Activated T-cell treated with anti-CD3 and anti-CD28 coated beads, Interleukin-2, amount 50 U/mL, for 48 hours (primary cell): ENCODE measurements around the gene DNAJB2.

Source experiments
- DNase-seq, 2 experiments: peaks; one replicate each; pipeline ENCODE4 v3.0.0-alpha.2; 2020

Gene DNAJB2

GRCh38 chr2:219279151-219279915 lies at the start of gene DNAJB2:
Gene DNAJB2, plus strand, starts transcription at chr2:219279366. Its CDS starts 468 bp downstream, at chr2:219279834.
- DNase-seq: peak; percentile 98 to 99

- peak; percentile 72 to 76 for DNase-seq
Observed at GRCh38 chr2:219230059-219230540, 49.1 kb upstream of the DNAJB2 start.

GRCh38 chr2:219234331-219234730 lies 44.8 kb upstream of the DNAJB2 start:
- DNase-seq: no peak

- no peak for DNase-seq
Observed at GRCh38 chr2:219243291-219243761, 35.8 kb upstream of the DNAJB2 start.

- DNase-seq: no peak
Observed at GRCh38 chr2:219244789-219245147, 34.4 kb upstream of the DNAJB2 start.

- DNase-seq: peak; percentile 93 to 94
Observed at GRCh38 chr2:219245148-219245898, 33.8 kb upstream of the DNAJB2 start, which contains the start of the genes GLB1L and STK16. Gene GLB1L, minus strand, starts transcription at chr2:219245444. Its CDS starts 1,871 bp downstream, at chr2:219243573. Gene STK16, plus strand, starts transcription at chr2:219245479. Its CDS starts 521 bp downstream, at chr2:219246000.

GRCh38 chr2:219245899-219246230 lies 33.3 kb upstream of the DNAJB2 start:
- DNase-seq: no peak

GRCh38 chr2:219246559-219246958 lies 32.6 kb upstream of the DNAJB2 start:
- DNase-seq: no peak

- DNase-seq: peak; percentile 59 to 72
Observed at GRCh38 chr2:219247678-219248642, 31.2 kb upstream of the DNAJB2 start.

GRCh38 chr2:219248845-219249202 lies 30.3 kb upstream of the DNAJB2 start:
- DNase-seq: no peak

GRCh38 chr2:219249203-219249980 lies 29.8 kb upstream of the DNAJB2 start:
- peak; percentile 39 to 51 for DNase-seq

GRCh38 chr2:219250049-219250781 lies 29.0 kb upstream of the DNAJB2 start:
- no peak for DNase-seq

GRCh38 chr2:219251656-219252055 lies 27.5 kb upstream of the DNAJB2 start:
- no peak for DNase-seq

GRCh38 chr2:219252084-219252483 lies 27.1 kb upstream of the DNAJB2 start:
- peak; percentile 43 to 50 for DNase-seq

- no peak for DNase-seq
Observed at GRCh38 chr2:219252570-219252899, 26.6 kb upstream of the DNAJB2 start.

GRCh38 chr2:219252900-219253752 lies 26.0 kb upstream of the DNAJB2 start, which contains the start of gene TUBA4B:
Gene TUBA4B, plus strand, starts transcription at chr2:219253243. Its CDS starts 165 bp downstream, at chr2:219253408.
- DNase-seq: peak; percentile 69 to 71

GRCh38 chr2:219253753-219254589 lies 25.2 kb upstream of the DNAJB2 start, which contains the start of gene TUBA4A:
Gene TUBA4A, minus strand, starts transcription at chr2:219253918. Its CDS starts 60 bp downstream, at chr2:219253858.
- DNase-seq: peak; percentile 94

GRCh38 chr2:219254590-219255201 lies 24.5 kb upstream of the DNAJB2 start:
- peak; percentile 71 to 72 for DNase-seq
